ENCODE measurements around the gene SETD1B.

DNA sequence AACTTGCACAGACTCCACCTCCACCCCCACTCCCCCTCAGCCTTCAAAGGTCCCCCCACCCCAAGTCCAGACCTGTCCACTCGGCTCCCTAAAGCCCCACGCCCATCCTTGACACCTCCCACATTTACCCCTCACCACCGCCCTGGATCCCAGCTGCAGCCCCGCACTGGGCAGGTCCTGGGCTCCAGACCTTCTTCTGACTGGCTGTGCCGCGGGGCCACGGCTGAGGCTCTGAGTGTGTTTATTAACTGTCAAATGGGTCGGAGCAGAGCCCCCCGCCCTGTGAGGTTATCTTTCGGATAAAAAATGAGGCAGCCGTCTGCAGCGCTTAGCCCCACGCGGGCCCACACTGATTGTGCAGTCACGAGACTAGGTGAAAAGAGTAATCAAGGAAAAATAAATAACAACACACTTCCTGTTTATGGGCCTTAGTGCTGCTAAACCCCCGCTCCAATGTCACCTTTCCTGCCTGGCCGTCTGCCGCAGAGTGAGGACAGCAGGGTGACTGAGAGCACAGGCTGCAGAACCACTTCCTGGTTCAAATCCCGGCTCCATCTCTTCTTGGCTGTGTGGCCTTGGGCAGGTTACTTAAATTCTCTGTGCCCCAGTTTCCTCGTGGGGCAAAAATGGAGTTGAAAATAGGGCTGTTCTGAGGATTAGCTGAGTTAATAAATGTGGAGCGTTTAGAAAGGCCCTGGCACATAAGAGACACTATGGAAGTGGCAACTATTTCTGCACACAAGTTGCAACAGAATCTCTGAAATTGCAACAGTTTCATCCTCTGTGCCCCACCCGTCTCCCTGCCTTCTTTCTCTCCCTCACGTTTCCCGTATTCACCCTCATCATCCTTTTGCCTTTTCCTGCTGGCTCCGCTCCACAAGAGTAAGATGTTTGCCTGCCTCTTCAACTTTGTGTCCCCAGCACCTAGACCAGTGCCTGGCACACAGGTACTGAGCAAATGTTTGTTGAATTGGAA is 9.4 kb downstream of the SETD1B start:
- TF ChIP-seq POLR2AphosphoS5 (IDR thresholded peaks at IDR 0.05) (no peak), CTCF (IDR thresholded peaks at IDR 0.05) (no peak)
